ENCODE data around the gene PPM1L.
"Not testable (repeated sequence)": the region's sequence is repeated elsewhere in the genome, so short reads cannot be mapped to it uniquely, and the experiment has no call there.

The PPM1L gene

DNA sequence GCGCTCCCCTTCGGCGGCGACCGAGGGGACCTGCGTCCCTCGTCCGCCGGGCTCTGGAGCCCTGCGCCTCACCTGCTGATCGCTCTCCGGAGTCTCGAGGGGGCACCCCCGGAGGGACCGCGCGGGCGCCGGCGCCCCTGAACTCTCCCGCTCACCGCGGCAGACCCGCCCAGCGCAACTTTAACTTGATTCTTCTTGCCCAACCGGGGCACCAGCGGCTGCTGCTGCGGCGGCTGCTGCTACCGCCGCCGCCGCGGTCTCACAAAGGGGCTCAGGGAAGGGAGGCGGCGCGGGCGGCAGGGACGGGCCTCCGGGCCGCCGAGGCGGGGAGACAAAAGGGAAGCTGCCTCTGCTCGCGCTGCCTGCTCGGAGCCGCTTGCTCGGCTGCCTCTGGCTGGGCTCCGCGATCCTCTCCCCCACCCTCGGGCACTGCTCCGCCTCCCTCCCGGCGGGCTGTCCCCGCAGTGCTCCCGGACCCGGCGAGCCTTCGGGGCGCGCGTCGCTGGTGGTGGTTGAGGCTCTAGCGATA, at the start of gene PPM1L:
TSS of gene PPM1L (plus strand) at position 456 of the 529 bp plus-strand sequence.
- DNase-seq, result peak; percentile 67

DNA sequence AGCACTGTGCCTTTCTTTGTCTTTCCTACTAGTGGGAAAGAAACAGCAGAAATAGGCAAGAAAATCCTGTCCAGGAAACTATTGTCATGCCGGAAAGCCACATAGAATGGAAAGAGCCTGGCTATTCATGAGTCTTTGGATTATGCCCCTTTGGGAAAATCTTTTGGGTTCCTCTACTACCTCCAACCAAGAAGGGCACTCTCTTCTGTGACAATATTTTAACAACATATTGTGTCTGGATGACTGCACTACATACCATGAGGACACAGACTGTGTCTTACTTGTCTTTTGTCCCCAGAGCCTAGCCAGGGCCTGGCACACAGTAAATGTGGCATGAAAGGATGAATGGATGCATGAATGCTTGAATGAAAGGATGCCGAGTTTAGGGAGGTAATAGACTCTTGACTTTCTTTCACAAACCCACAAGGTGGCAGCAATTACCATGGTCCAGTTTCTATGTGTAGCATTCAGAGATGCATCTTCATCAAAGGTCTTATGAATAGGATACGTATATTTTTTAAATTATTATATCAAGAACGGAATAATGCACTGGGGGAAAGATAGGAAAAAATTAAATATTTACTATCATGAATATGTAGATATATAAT, 48.7 kb upstream of the PPM1L start:
- peak; percentile 13 for DNase-seq

DNA sequence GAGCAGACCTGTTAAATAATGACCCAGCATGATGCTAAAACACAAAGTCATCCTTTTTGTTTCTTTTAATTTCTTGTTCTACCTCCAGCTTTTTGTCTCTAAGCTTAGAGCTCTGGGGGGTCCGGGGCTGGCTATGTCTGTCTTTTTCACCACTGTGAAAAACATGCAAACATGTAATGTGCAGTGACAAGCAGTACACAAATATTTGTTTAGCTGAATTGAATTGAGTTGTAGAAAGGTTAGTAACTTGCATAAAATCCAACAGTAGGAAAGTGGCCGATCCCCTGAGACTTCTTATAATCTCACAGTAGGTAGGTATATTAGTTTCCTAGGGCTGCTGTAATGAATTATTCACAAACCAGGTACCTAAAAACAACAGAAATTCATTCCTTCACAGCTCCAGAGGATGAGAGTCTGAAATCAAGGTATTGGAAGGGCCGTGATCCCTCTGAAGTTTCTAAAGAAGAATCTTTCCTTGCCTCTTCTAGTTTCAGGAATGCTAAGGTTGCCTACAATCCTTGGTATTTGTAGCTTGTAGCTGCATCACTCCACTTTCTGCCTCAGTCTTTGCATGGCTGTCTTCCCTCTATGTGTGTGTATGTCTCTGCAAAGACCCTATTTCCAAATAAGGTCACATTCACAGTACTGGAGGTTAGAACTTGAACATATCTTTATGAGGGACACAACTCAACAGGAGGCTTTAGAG, 46.4 kb upstream of the PPM1L start:
- DNase-seq, result no peak

DNA sequence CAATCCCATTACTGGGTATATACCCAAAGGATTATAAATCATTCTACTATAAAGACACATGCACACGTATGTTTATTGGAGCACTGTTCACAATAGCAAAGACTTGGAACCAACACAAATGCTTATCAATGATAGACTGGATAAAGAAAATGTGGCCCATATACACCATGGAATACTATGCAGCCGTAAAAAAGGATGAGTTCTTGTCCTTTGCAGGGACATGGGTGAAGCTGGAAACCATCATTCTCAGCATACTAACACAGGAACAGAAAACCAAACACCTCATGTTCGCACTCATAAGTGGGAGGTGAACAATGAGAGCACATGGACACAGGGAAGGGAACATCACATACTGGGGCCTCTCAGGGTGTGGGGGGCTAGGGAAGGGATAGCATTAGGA, 42.9 kb upstream of the PPM1L start:
- DNase-seq, result not testable (repeated sequence)

DNA sequence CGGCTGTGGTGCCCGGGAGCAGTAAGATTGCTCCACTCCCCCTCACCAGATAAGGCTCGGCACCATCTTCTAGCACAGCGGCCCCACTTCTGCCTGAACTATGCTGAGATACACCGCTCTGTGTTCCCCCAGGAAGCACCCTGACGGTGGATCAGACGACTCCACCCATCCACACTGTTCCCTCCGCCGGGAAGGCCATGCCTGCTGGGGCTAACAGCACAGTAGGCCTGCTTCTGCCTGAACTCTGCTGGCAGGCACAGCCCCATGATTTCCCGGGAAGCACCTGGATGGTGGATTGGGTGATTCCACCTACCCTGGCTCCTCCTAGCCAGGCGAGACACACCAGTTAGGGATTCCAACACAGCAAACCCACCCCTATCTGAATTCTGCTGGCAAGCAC, 36.3 kb upstream of the PPM1L start:
- no peak for DNase-seq

DNA sequence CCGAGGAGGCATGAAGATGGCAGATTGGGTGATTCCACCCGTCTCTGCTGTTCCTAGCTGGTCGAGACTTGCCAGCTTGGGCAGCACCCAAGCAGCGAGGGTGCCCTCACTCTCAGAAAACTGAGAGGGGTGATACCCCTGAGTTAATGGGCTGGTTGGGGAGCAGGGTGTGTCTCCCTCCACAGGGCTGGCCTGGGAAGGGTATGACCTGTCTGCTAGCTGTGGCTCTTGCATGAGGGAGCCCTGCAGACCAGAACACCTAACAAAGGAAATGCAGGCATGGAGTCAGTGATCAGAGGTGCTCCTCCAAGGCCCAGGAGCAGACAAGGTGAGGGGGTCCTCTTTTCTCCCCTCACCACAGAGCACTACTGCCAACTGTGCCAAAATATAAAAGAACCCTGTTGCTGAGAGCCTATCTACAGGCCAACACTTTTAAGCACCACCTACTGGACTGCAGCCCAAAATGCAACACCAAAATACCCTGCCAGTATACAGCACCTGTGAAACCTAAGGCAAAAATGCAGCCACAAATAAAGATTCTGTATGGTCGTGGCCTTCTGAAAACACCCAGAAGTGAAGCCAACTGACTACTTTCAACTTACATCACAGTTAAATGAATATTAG, 35.8 kb upstream of the PPM1L start:
- DNase-seq, result no peak

DNA sequence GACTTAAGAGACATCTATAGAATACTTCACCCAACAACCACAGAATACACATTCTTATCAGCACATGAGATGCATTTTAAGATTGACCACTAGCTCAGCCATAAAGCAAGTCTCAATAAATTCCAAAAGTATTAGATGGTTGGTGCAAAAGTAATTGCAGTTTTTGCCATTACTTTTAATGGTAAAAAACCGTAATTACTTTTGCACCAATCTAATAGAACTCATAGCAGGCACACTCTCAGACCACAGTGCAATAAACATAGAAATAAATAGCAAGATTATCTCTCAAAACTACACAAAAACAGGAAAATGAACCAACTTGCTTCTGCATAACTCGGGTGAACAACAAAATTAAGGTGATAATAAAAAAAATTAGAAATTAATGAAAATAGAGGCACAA, 33.7 kb upstream of the PPM1L start:
- DNase-seq, result no peak

DNA sequence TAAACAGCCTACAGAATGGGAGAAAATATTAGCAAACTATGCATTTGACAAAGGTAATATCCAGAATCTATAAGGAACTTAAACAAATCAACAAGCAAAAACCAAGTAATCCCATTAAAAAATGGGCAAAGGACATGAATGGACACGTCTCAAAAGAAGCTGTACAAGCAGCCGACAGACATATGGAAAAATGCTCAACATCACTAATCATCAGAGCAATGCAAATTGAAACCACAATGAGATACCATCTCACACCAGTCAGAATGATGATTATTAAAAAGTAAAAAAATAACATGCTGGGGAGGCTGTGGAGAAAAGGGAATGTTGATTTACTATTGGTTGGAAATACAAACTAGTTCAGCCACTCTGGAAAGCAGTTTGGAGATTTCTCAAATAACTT, 30.7 kb upstream of the PPM1L start:
- DNase-seq, result no peak

DNA sequence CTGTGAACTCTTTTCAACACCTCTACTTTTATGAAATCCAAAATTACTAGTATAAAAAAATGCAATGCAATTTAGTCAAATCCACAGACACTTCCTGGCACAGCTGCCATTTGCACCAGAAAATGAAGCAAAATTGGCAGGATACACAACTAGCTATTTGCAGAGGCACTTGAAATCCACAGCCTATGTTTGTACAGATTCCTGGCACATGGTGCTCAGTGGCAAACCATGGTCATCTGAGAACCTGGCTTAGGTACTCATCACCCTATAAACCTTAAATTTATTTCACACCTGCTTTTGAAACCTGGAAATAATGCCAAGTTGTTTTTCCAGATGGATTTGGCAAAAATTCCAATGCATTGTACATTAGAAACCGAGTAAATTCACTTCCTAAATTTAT, 20.2 kb upstream of the PPM1L start:
- no peak for DNase-seq

DNA sequence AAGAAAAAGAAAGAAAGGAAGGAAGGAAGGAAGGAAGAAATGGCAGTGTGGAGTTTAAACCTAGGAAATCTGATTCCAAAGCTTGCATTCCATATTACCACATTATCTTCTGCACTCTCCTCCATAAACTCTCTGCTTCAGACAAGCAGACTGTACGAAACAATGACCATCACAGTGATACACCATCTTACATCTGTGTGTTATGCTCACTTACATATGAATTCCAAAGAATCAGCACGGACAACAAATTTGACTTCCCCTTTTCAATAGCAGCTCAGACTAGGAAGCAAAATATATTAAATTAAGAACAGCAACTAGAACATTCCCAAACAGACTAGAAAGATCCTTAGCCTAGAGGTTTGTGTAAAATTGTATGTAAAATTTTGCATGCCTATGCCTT, 18.0 kb upstream of the PPM1L start:
- no peak for DNase-seq

DNA sequence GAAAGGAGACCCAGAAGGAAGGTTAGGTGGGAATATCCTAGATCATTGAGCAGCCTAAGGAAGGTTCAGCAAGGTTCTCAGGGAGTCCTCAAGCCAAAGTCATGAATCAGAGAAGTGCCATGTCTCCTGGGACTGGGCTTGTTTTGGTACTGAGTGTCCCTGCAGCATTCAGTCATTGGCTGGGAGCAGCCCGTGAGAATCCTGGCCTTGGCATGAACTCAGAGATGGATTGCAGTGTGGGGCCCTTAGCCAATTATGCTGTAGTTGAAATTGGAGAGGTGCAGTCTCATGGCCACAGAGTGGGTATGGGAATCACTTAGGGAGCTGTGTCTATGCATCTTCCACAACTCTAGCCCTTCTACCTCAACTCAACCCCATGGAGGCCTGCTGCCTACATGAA, 17.0 kb upstream of the PPM1L start:
- no peak for DNase-seq

DNA sequence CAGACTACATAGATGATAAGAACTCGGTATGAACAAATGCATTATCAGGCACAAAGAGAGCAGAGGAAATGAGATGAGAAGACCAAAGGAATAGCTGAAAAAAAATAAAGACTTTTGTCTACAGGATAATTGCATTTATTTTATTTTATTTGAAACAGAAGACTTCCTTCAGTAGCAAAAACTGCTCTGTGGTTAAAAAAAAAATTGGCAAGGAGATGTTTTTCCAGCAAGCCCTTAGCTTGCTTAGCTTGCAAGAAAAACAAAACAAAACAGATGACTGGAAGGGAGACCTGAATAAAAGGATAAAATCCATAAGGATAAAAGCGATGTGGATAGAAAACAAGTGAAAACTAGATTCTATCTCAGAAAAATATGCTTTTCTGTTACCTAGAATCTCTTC, 9.1 kb upstream of the PPM1L start:
- no peak for DNase-seq

DNA sequence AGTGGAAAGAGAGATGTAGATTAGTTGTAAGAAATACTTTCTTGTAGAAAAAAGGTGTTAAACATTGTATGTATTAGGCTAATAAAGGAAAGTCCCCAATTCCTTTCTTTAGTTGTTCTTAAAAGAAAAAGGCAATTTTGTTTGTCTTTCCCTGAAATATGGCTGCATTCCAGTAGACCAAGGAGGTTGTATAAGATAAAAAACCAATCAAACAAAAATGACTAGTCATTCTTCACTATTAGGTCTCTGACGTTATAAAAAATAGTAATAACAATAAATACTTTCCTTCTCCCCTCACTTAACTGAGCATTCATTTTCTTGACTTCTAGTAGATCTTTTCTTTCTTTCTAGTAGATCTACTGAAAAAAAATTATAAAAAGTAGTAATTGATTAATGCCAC, 8.6 kb upstream of the PPM1L start:
- DNase-seq, result no peak

DNA sequence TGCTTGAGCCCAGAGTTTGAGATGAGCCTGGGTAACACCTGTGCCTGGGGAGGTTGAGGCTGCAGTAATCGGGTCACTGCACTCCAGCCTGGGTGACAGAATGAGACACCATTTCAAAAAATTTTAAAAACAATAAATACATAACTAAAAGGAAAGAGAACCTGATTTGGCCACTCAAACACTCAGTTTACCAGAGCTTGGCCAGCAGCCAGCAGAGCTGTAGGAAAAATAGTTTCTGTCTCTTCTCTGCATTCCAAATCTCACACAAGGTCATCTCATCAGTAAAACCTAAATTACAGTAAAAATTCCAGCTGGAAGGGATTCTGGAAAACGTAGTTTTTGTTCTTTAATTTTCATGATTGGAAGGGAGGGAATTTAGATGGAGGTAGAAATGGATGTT, 7.8 kb upstream of the PPM1L start:
- DNase-seq, result no peak

DNA sequence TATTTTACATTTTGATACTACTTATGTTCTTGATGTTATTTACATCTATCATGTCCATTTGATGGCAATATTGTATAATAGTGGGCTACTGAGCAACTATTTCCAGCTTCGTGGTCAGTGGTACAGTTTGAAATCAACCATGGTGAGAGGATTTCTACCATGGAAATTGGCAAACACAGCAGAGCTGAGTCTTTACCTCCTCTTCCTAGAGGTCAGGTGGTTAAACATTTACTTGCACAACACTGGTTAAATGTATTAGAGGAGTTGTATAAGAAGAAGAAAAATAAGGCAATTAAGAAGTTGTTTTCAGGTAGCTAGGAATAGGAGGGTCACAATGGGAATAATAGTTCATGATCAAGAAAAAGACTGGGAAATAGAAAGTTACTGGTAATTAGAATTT, 7.2 kb upstream of the PPM1L start:
- DNase-seq, result no peak

DNA sequence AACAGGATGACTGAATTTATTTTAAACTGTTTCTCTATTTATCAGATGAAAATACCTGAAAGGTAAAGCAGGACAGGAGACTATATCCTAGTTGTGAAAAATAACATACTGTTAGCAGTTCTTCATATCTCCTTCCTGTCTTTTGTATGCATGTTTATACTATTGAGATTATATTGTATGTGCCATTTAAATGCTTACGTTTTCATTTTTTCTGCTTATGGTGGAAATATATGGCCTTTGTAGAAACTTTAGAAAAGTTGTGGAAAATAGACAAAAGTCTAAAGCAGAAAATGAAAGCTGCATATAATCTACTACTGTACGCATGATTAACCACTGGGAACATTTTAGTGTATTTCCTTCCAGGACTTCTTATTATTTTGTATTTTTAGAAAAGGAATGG, 2.1 kb upstream of the PPM1L start:
- no peak for DNase-seq

DNA sequence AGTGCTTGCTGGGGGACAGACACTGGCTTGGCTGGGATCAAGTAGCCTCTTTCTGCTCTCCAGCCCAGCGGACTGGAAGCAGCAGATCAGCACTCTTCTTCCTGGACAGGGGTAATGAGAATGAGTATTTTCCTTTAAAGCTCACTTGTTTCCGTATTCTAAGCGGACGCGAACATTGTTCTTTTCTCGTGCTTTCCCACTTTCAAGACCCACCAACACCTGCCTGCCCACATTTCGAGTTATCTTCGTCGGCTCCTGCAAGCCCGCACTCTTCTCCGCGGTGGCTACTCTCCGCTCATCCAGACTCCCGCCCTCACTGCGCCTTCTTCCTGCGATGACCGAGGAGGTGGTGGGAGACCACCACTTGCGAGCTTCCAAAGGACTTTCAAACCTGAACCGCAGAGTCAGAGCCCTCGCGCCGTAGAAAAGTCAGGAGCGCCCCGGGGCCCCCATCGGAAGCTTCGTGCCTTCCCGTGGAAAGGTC, 1.6 kb upstream of the PPM1L start:
- no peak for DNase-seq

DNA sequence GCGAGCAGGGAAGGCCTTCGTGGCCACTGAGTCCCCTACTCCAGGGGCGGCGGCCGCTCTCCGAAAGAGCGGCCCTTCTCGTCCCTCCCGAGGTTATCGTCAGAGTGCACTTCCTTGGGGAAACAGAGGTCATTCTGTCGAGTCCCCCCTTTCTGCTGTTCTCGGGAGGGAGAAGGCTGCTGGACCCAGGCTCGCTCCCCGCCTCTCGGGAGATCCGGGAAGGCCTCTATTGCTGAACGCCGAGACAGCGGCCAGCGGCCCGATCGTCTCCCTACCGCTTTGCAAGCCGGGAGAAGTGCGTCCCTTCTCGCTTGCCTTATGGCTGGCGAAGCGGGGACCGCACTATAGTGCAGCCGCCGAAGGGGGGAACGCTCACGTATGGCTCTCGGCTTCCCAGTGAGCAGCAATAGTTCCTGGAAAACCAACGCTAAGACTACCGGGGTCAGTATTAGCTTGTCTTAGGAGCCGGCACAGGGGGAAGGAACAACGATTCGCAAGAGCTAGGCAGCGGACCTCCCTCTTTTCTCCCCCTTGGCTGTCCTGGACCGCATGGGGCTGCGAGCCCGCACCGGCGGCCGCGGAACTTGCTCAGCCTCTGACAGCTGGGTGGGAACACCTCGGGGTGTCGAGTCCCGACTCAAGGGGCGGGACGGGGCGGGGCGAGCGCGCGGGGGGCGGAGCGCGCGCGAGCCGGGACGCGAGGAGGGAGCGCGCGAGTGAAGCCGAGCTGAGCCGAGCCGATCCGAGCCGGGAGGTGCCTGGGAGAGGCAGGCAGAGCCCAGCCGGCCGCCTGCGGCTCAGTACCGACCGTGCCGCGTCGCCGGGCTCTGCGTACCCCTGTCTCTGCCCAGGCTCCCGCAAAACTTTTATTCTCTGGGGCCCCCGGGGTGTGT, 930 bp upstream of the PPM1L start:
- DNase-seq, result peak; percentile 92

DNA sequence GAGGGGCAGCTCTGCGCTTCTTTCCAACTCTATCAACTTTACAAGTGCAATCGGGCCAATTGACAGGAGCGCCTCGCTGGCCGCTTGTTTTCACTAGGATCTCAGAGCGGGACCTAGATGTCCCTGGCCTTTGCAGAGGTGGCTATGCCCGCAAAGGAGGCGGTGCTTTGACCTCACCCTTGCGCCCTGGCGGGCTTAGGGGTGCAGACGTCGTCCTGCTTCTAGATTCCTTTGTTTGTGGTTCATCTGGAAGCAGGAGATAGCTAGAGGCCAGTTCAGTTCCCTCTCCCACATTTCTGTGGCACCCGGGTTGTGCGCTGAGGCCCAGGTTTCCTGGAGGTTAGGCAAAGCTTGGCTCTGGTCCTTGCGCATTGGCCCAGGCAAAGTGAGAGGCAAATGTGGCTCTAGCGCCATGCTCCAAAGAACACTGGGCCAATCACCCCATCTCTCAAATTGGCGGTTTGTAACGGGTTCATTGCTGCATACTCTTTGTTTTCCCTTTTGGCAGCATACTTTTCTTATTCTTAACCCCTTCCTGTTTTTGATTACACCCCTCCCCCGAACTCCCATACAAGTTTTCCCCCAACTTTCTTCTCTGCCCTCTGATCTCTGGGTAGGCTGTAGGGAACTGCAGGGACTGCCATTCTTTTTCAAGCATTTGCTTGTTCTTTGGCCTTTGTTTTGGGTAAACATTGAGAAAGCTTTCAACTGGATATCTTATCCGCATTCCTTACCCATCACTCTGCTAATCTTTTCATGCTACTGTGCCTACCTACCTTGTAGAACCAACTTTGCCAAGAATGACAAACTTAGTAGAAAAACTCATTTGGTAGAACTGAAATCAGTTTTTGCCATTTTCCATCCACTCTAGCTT, 1.4 kb downstream of the PPM1L start:
- DNase-seq, result peak; percentile 8

DNA sequence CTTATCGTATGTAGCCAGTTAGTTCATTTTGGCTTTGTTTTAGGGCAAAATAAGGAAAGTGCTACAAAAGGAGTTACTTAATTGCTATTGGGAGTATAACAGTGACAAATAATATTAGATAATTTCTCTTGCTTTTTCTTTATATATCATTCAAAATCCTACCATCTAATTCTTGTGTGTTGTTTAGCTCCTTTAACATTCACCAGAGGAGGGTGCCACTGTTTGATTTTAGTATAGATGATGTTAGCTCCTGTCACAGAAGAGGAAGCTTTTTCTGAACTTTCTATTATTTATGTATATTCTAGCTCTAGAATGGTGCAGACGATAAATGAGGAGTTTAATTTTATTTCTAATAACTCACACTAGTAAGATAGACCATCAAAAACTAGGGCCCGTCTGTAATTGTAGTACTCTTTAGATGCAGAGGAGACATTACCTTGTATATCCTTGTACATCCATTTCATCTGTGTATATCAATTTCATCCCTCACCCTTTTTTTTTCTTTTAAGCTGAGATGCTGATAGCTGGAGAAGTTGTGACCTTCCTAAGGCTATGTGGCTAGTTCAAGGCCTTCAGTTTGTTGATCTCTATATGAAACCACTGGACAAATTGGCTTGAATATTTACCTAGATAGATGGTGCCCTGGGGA, 3.0 kb downstream of the PPM1L start:
- no peak for DNase-seq

DNA sequence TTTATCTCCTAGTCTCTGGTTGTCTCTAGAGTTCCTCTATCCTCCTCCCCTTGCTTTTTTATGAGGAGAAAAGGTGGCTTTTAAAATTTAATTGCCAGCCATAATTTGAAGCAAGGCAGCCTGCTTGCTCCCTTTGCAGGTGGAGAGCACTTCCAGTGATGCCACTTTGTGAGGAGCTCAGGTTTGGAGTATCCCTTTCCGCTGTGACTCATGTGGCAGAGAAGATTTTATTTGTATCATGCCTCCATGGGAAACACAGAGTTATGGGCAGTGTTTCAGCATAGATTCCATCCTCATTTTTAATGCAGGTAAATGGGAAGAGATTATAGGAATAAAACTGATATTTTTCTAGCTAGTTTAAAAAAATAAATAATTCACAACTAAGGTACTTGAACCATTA, 7.0 kb downstream of the PPM1L start:
- DNase-seq, result no peak

DNA sequence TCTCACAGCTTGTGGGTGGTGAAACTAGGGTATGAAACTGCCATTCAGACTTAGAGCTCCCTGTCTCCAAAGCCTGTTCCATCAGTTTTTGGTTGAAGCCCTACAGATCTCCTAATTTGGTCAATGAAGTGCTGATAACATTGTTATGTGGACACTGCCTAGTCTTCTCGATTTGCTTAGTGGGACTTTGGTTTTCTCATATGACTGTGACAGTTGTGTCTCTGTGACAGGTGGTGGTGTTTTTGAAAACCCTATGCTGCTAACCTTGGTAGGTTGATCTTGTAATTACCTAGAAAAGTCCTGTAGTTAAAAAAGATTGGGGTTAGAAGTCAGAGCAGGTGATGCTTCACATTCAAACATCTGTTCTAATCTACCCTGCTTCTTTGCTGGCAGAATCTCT, 9.2 kb downstream of the PPM1L start:
- DNase-seq, result no peak

Data from stimulated activated CD4-positive, alpha-beta T cell treated with anti-CD3 and anti-CD28 coated beads, Interleukin-15, amount 100 ng/mL, for 24 hours (primary cell).